ENCODE measurements around the gene NRARP. TPM values are rescaled to one million over a fixed set of nuclear protein-coding genes. Genes with fewer than 3 reads are reported as not detected.

Gene NRARP
- total and polyA plus RNA-seq, 2 of the 8 experiments (the other 6 are each of a cell fraction or from before 2014, with no cell fraction given) = 32.5 to 37.2 TPM

DNA sequence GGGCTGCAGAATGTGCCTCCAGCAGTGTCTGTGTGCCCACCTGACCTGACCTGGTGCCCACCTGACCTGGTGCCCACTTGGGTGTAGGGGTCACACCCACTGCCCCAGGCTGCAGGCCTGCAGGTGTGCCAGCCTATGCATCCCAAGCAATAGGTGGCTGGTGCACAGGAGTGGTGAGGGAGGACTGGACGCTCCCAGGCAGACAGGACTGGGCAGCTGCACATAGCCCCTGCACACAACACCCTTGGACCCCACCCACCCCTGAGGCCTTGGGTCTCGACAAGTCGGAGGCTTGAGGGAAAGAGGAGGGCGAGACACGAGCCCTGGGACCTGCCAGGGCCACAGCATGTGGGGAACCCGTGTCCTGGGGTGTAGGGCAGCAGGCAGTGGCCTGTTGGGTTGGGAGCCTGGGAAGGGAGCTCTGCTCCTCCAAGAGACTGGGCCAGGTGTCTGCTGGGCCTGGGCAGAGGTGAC is 10.8 kb upstream of the NRARP start (continued):
- no peak for TF ChIP-seq HDAC6 (IDR thresholded peaks at IDR 0.05; ENCODE audit: low read depth, low read length)
